Glomerular endothelial cell (primary cell): ENCODE results near the gene SDHC. TPM values are rescaled to one million over a fixed set of nuclear protein-coding genes. Genes with fewer than 3 reads are reported as not detected.
A peak's percentile ranks its signal among the peaks of the same experiment; 100 is the strongest.
"Not testable (repeated sequence)": the region's sequence is repeated elsewhere in the genome, so short reads cannot be mapped to it uniquely, and the experiment has no call there.

Experiments
- DNase-seq: peaks from one replicate; pipeline ENCODE4 v3.0.0-alpha.2; 2011; ENCODE audit warnings: low read depth, low spot score; ENCODE audit errors: extremely low read depth
- total RNA-seq: library from RNA; depleted of rRNA; stranded (reverse); fragments of >200 nt; gene quantifications from 2 replicates; pipeline ENCODE4 v1.2.3, GENCODE V29; 2015

Gene SDHC
- total RNA-seq, 1 donor from 2014 or later, result 92.9 TPM

GRCh38 chr1:161381707-161382106 lies 67.5 kb downstream of the SDHC start:
- no peak for DNase-seq

GRCh38 chr1:161382214-161383019 lies 68.2 kb downstream of the SDHC start:
- no peak for DNase-seq

- no peak for DNase-seq
Measured at GRCh38 chr1:161388639-161389038, 74.5 kb downstream of the SDHC start.

GRCh38 chr1:161389158-161389557 lies 75.0 kb downstream of the SDHC start:
- DNase-seq, result not testable (repeated sequence)

- DNase-seq, result peak; percentile 87
Measured at GRCh38 chr1:161389691-161390558, 75.7 kb downstream of the SDHC start.

GRCh38 chr1:161390559-161390858 lies 76.3 kb downstream of the SDHC start:
- DNase-seq, result no peak

GRCh38 chr1:161391136-161391535 lies 77.0 kb downstream of the SDHC start:
- not testable (repeated sequence) for DNase-seq

- DNase-seq, result no peak
Measured at GRCh38 chr1:161391611-161392010, 77.4 kb downstream of the SDHC start.

- DNase-seq, result no peak
Measured at GRCh38 chr1:161393151-161393550, 79.0 kb downstream of the SDHC start.

- DNase-seq, result not testable (repeated sequence)
Measured at GRCh38 chr1:161397038-161397437, 82.9 kb downstream of the SDHC start.

- no peak for DNase-seq
Measured at GRCh38 chr1:161398900-161399256, 84.7 kb downstream of the SDHC start.

GRCh38 chr1:161399257-161399998 lies 85.2 kb downstream of the SDHC start:
- peak; percentile 75 for DNase-seq

- DNase-seq, result no peak
Measured at GRCh38 chr1:161402446-161402845, 88.3 kb downstream of the SDHC start.

- DNase-seq, result no peak
Measured at GRCh38 chr1:161404051-161404597, 89.9 kb downstream of the SDHC start.

GRCh38 chr1:161406551-161406950 lies 92.4 kb downstream of the SDHC start:
- not testable (repeated sequence) for DNase-seq

- DNase-seq, result no peak
Measured at GRCh38 chr1:161407451-161407985, 93.3 kb downstream of the SDHC start.

- no peak for DNase-seq
Measured at GRCh38 chr1:161408429-161409052, 94.4 kb downstream of the SDHC start.

GRCh38 chr1:161409848-161410635 lies 95.9 kb downstream of the SDHC start:
- not testable (repeated sequence) for DNase-seq

- not testable (repeated sequence) for DNase-seq
Measured at GRCh38 chr1:161410636-161410970, 96.4 kb downstream of the SDHC start.
